Peyer's patch (tissue), 4 donors: ENCODE measurements around the gene POLA1. TPM values are rescaled to one million over a fixed set of nuclear protein-coding genes. Genes with fewer than 3 reads are reported as not detected.
"Not testable (repeated sequence)": the region's sequence is repeated elsewhere in the genome, so short reads cannot be mapped to it uniquely, and the experiment has no call there.

Experiments used
- DNase-seq, 3 donors: peaks; one replicate each; pipeline ENCODE4 v3.0.0-alpha.2; 2017 to 2019
- H3K27ac ChIP-seq, 4 donors: fragments of 200-600 bp; sonication (generic); one replicate each; pipeline ENCODE4 v1.5.1; 2016 to 2019
- H3K27me3 ChIP-seq, 2 donors: fragments of 200-600 bp; sonication (generic); one replicate each; pipeline ENCODE4 v1.5.1; 2019
- H3K36me3 ChIP-seq, 3 donors: fragments of 200-600 bp; sonication (generic); one replicate each; pipeline ENCODE4 v1.5.1; 2016 to 2019
- H3K4me1 ChIP-seq, 4 donors: fragments of 200-600 bp; sonication (generic); one replicate each; pipeline ENCODE4 v1.5.1; 2016 to 2019
- H3K4me3 ChIP-seq, 4 donors: fragments of 200-600 bp; sonication (generic); 1 replicate in 3 of 4; 2 replicates in 1 of 4; pipeline ENCODE4 v1.5.1; 2016 to 2019; ENCODE audit warnings: mild to moderate bottlenecking in 1 of 4
- H3K9me3 ChIP-seq, 4 donors: fragments of 200-600 bp; sonication (generic); one replicate each; pipeline ENCODE4 v1.5.1; 2016 to 2019; ENCODE audit warnings: mild to moderate bottlenecking in 1 of 4
- CTCF ChIP-seq, 6 experiments: fragments of 450-650 bp in 4 of 6; fragments of 200-600 bp in 2 of 6; sonication (generic) in 1 of 6; IDR thresholded peaks; one replicate each; pipeline ENCODE4 v1.5.1; 2017 to 2019; ENCODE audit warnings: antibody characterized with exemption in 6 of 6, mild to moderate bottlenecking in 3 of 6, moderate library complexity in 1 of 6
- POLR2A ChIP-seq, 2 donors: fragments of 450-650 bp; IDR thresholded peaks; one replicate each; pipeline ENCODE4 v1.5.1; 2017; ENCODE audit warnings: antibody characterized with exemption in 2 of 2, mild to moderate bottlenecking in 2 of 2, moderate library complexity in 2 of 2
- total RNA-seq, 4 donors: library from RNA; depleted of rRNA; stranded (reverse); fragments of >200 nt; gene quantifications; one replicate each; pipeline ENCODE4 v1.1.0, GENCODE V29; 2016

Gene POLA1
- total RNA-seq, 4 donors from 2014 or later = 5.3 to 51.2 (median 9.5) TPM

GRCh38 chrX:24651783-24652182 is 41.9 kb upstream of the POLA1 start:
- DNase-seq = no peak
- Histone ChIP-seq H3K27ac (no peak overlapping the region), H3K4me3 (no peak overlapping the region), H3K9me3 (no peaks in the 10 kb centered on the region), H3K27me3 (no peaks in the 10 kb centered on the region), H3K36me3 (no peaks in the 10 kb centered on the region), H3K4me1 (no peaks in the 10 kb centered on the region)
- TF ChIP-seq POLR2A (IDR thresholded peaks at IDR 0.05) (no peak), CTCF (IDR thresholded peaks at IDR 0.05) (no peak)

- not testable (repeated sequence) for H3K36me3 ChIP-seq, DNase-seq, H3K4me1 ChIP-seq, H3K27ac ChIP-seq, H3K27me3 ChIP-seq, H3K4me3 ChIP-seq, H3K9me3 ChIP-seq
These were observed 38.0 kb upstream of the POLA1 start for GRCh38 chrX:24655679-24656078.

GRCh38 chrX:24657671-24658386 is 35.9 kb upstream of the POLA1 start:
- no peak for DNase-seq
- TF ChIP-seq POLR2A (IDR thresholded peaks at IDR 0.05) (no peak), CTCF (IDR thresholded peaks at IDR 0.05) (no peak)
- Histone ChIP-seq H3K27me3 (no peaks in the 10 kb centered on the region), H3K4me1 (no peaks in the 10 kb centered on the region), H3K36me3 (no peaks in the 10 kb centered on the region), H3K4me3 (no peak overlapping the region), H3K9me3 (no peaks in the 10 kb centered on the region), H3K27ac (no peak overlapping the region)

GRCh38 chrX:24658421-24658820 is 35.3 kb upstream of the POLA1 start:
- Histone ChIP-seq H3K27me3 (no peaks in the 10 kb centered on the region), H3K27ac (no peak overlapping the region), H3K4me1 (no peaks in the 10 kb centered on the region), H3K9me3 (no peaks in the 10 kb centered on the region), H3K36me3 (no peaks in the 10 kb centered on the region), H3K4me3 (no peak overlapping the region)
- no peak for DNase-seq
- no peak for TF ChIP-seq CTCF (IDR thresholded peaks at IDR 0.05)
- TF ChIP-seq POLR2A (IDR thresholded peaks at IDR 0.05) = no peak

- Histone ChIP-seq H3K36me3 (no peaks in the 10 kb centered on the region), H3K9me3 (no peaks in the 10 kb centered on the region), H3K4me1 (no peaks in the 10 kb centered on the region), H3K4me3 (no peak overlapping the region), H3K27ac (no peak overlapping the region), H3K27me3 (no peaks in the 10 kb centered on the region)
- DNase-seq = no peak
- TF ChIP-seq CTCF (IDR thresholded peaks at IDR 0.05) (no peak), POLR2A (IDR thresholded peaks at IDR 0.05) (no peak)
These were observed 34.6 kb upstream of the POLA1 start for GRCh38 chrX:24659106-24659505.

- Histone ChIP-seq H3K4me1 (no peaks in the 10 kb centered on the region), H3K27ac (no peak overlapping the region), H3K27me3 (no peaks in the 10 kb centered on the region), H3K36me3 (no peaks in the 10 kb centered on the region), H3K9me3 (no peaks in the 10 kb centered on the region), H3K4me3 (no peak overlapping the region)
- TF ChIP-seq POLR2A (IDR thresholded peaks at IDR 0.05) (no peak), CTCF (IDR thresholded peaks at IDR 0.05) (no peak)
- no peak for DNase-seq
These were observed 34.1 kb upstream of the POLA1 start for GRCh38 chrX:24659646-24660045.
